Chondrocyte (in vitro differentiated cells): ENCODE measurements around the gene OSBPL8. TPM values are rescaled to one million over a fixed set of nuclear protein-coding genes. Genes with fewer than 3 reads are reported as not detected.

Source experiments
- DNase-seq: peaks from one replicate; pipeline ENCODE4 v3.0.0; 2021; ENCODE audit warnings: mixed read lengths, low spot score
- H3K27ac Mint-ChIP-seq: one replicate; pipeline ENCODE4 v1.8.0; 2021; ENCODE audit warnings: mild to moderate bottlenecking, moderate library complexity, mixed read lengths; ENCODE audit not compliant: unreplicated experiment
- H3K27me3 Mint-ChIP-seq: 2 replicates; pipeline ENCODE4 v1.8.0; 2021; ENCODE audit warnings: low read depth, mixed read lengths
- H3K36me3 Mint-ChIP-seq: 2 replicates; pipeline ENCODE4 v1.8.0; 2021; ENCODE audit warnings: low read depth, mixed read lengths
- H3K4me1 Mint-ChIP-seq: 2 replicates; pipeline ENCODE4 v1.8.0; 2021; ENCODE audit warnings: low read depth, mild to moderate bottlenecking, mixed read lengths
- H3K4me3 Mint-ChIP-seq: one replicate; pipeline ENCODE4 v1.8.0; 2021; ENCODE audit warnings: mild to moderate bottlenecking, moderate library complexity, mixed read lengths; ENCODE audit not compliant: unreplicated experiment
- H3K9me3 Mint-ChIP-seq: 2 replicates; pipeline ENCODE4 v1.8.0; 2021; ENCODE audit warnings: low read depth, mixed read lengths
- total RNA-seq: library from RNA; stranded (reverse); gene quantifications from 3 replicates; pipeline ENCODE4 v1.2.1, GENCODE V29; 2021
- TF ChIP-seq, protein P1 (sequence below): fragments of 200-600 bp; sonication (generic); IDR thresholded peaks from 2 replicates; pipeline ENCODE4 v1.5.0; 2021; ENCODE audit warnings: antibody characterized with exemption, mild to moderate bottlenecking, moderate library complexity

The OSBPL8 gene
- total RNA-seq, 1 donor from 2014 or later = 105 TPM

DNA sequence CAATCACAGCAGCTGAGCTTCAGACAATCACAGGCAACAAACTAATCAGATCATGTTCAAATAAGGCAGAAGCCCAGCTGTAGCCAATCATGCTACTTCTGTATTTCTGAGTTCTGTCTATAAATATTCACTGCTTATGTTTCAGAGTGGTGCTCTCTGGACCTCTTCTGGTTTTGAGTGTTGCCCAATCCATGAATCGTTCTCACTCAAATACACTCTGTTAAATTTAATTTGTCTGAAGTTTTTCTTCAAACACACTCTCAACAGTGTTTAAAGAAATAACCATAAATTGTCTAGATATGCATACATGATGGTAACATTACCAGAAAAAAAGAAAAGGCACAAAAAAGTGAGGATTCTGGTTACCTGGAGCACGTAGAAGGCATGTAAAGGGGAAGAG lies 133.4 kb downstream of the OSBPL8 start:
- H3K27me3 Mint-ChIP-seq = no peaks in the 10 kb centered on the region
- peaks cover 28% of the 10 kb centered on the region for H3K4me1 Mint-ChIP-seq
- H3K9me3 Mint-ChIP-seq = peaks cover 22% of the 10 kb centered on the region

DNA sequence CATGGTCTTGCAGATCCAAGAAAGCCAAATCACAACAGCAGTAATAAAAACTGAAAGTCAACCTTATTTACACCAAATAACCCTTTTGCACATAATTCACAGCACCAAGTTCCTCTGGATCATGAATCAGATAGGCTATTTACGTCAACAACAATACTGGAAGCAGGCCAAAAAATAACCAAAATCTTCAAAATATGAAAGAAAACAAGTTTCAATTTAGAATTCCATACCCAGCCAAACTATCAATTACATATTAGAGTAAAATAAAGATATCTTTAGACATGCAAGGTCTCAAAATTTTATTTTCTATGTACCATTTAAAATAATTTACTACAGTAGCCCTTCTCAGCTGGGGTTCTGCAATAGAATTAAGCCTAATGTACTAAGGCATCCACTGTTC lies 134.6 kb downstream of the OSBPL8 start:
- Mint-ChIP-seq H3K4me3 (no peak overlapping the region), H3K9me3 (peaks cover 22% of the 10 kb centered on the region), H3K4me1 (peaks cover 23% of the 10 kb centered on the region), H3K27ac (no peak overlapping the region), H3K27me3 (no peaks in the 10 kb centered on the region), H3K36me3 (peaks cover 7% of the 10 kb centered on the region)
- TF ChIP-seq, protein P1, sequence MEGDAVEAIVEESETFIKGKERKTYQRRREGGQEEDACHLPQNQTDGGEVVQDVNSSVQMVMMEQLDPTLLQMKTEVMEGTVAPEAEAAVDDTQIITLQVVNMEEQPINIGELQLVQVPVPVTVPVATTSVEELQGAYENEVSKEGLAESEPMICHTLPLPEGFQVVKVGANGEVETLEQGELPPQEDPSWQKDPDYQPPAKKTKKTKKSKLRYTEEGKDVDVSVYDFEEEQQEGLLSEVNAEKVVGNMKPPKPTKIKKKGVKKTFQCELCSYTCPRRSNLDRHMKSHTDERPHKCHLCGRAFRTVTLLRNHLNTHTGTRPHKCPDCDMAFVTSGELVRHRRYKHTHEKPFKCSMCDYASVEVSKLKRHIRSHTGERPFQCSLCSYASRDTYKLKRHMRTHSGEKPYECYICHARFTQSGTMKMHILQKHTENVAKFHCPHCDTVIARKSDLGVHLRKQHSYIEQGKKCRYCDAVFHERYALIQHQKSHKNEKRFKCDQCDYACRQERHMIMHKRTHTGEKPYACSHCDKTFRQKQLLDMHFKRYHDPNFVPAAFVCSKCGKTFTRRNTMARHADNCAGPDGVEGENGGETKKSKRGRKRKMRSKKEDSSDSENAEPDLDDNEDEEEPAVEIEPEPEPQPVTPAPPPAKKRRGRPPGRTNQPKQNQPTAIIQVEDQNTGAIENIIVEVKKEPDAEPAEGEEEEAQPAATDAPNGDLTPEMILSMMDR = no peak
- DNase-seq = no peak

More for the DNA sequence above, 133.4 kb downstream of the OSBPL8 start:
- H3K4me3 Mint-ChIP-seq = no peak overlapping the region
- TF ChIP-seq, protein P1 = no peak
- no peak overlapping the region for H3K27ac Mint-ChIP-seq
- H3K36me3 Mint-ChIP-seq = peaks cover 7% of the 10 kb centered on the region
- no peak for DNase-seq

DNA sequence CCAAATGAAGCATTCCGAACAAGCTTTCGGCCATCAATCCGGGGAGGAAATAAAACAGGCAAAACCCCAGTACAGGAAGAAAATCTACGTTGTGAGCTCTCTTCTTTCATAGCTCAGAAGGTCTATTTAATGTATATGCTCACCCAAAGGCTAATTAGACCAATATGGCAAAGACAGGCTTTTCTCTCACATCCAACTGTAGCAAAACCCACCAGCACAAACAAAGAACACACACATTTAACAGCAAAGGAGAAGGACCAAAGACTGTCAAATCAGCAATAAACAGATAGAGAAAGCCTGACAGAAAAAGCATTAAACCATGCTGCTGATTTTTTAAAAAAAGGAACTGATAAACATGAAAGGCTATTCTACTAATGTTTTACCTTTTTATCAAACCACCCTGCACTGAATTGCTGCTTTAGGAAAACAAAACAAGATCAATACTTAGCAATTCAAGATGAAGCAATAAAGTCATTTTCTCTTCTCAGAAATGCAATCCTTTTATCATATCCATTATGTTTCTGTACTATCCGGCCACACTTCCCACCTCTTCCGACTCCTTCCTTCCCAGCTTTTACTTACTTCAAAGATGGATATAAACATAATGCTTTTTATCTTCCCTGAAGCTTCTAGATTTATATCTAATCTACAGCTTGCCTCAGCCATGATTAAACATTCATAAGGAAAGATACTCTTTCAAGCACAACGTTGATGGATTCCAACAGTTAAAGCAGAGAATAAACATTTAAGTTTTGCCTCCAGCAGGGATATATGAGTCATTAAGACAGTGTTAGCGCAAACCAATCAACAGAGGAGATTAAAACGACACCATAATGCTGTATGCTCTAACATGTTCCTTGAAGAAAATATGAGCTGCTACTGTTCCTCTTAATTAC lies 136.8 kb downstream of the OSBPL8 start:
- TF ChIP-seq, protein P1 = no peak
- Mint-ChIP-seq H3K27me3 (no peaks in the 10 kb centered on the region), H3K36me3 (peaks cover 7% of the 10 kb centered on the region), H3K4me1 (peaks cover 27% of the 10 kb centered on the region), H3K27ac (peak overlapping the region; percentile 91), H3K9me3 (peaks cover 22% of the 10 kb centered on the region), H3K4me3 (peak overlapping the region; percentile 69)
- no peak for DNase-seq

DNA sequence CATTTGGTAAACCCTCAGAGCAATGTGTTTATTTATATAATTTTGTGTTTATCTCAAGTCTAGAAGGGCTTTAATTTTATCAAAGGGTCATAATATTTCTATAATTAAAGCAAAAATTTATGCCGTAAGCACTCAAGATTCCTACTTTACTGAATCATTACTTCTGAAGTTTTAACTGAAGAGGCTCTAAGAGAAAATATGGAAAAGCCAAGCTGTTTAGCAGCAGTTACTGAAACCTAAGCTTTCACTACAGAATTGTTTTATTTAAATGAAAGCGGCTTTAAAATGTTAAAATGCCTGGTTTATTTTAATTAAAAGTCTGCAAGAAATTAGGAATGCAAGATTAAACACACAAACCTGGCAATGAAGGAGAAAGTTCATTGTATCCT lies 137.4 kb downstream of the OSBPL8 start:
- no peaks in the 10 kb centered on the region for H3K27me3 Mint-ChIP-seq
- peaks cover 27% of the 10 kb centered on the region for H3K4me1 Mint-ChIP-seq
- peak overlapping the region; percentile 69 for H3K4me3 Mint-ChIP-seq
- TF ChIP-seq, protein P1 = no peak
- peaks cover 7% of the 10 kb centered on the region for H3K36me3 Mint-ChIP-seq
- peak overlapping the region; percentile 91 for H3K27ac Mint-ChIP-seq
- peaks cover 22% of the 10 kb centered on the region for H3K9me3 Mint-ChIP-seq
- DNase-seq = no peak

DNA sequence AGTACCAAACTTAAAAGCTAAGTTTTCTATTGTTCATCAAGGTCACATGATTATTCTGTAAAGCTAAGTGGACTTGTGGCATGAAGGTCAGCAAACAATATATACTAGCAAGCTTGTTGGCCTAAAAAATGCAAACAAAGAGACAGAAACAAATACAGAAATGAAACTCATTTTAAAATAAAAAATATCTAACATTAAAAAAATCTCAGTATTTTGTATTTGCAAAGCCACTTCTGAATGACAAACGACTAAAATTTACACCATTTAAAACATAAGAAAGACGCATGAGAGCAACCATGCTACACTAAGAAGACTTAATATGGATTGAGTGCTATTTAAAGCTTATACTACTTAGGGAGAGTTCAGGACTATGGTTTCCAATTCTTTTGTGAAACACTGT lies 138.5 kb downstream of the OSBPL8 start:
- no peaks in the 10 kb centered on the region for H3K27me3 Mint-ChIP-seq
- H3K27ac Mint-ChIP-seq = peak overlapping the region; percentile 36
- peaks cover 6% of the 10 kb centered on the region for H3K36me3 Mint-ChIP-seq
- no peak overlapping the region for H3K4me3 Mint-ChIP-seq
- H3K4me1 Mint-ChIP-seq = peaks cover 27% of the 10 kb centered on the region
- no peak for DNase-seq
- H3K9me3 Mint-ChIP-seq = peaks cover 16% of the 10 kb centered on the region
- TF ChIP-seq, protein P1 = no peak
